ENCODE results near the gene TRMT61A. TPM values are rescaled to one million over a fixed set of nuclear protein-coding genes. Genes with fewer than 3 reads are reported as not detected.
A peak's percentile ranks its signal among the peaks of the same experiment; 100 is the strongest.
"Not testable (repeated sequence)": the region's sequence is repeated elsewhere in the genome, so short reads cannot be mapped to it uniquely, and the experiment has no call there.

The TRMT61A gene
- total RNA-seq, 1 donor from 2014 or later: 4.7 TPM

DNA sequence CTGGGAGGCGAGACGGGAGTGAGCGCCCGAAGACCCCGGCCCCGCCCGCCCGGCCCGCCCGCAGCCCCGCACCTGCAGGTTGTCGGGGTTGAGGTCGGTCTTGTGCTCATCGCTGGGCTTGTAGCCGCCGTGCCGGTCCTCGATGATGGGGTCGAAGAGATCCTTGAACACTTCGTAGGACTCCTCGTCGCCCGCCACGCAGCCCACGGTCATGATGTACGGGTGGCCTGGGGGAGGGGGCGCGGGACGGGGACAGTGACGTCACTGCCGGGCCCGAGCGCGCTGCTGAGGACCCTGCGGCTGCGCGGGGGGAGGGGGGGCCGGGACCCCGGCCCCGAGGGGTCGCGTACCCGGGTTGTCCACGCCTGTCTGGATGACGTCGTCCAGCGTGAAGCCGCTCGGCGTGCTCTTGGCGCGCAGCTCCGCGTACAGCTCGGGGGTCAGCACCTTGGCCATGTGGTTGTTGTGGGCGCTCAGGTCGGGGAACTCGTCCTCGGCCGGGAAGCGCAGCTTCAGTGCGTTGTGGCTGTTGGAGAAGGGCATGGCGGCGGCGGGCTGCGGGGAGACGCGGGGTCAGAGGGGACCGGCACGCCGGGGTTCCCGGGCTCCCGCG is 6.9 kb upstream of the TRMT61A start:
- peak overlapping the region in 2 of 3 donors; percentile 23 to 62 for H3K9ac ChIP-seq (ENCODE audit: low read depth in 1 of 3, low read length in 3 of 3)
- H3K27ac ChIP-seq (ENCODE audit: low read depth, low read length): no peak overlapping the region
- H3K4me1 ChIP-seq (ENCODE audit: control insufficient read depth in 3 of 3, insufficient read depth in 3 of 3, low read length in 3 of 3): peaks cover 23 to 45% (median 42%) of the 10 kb centered on the region in 3 donors

DNA sequence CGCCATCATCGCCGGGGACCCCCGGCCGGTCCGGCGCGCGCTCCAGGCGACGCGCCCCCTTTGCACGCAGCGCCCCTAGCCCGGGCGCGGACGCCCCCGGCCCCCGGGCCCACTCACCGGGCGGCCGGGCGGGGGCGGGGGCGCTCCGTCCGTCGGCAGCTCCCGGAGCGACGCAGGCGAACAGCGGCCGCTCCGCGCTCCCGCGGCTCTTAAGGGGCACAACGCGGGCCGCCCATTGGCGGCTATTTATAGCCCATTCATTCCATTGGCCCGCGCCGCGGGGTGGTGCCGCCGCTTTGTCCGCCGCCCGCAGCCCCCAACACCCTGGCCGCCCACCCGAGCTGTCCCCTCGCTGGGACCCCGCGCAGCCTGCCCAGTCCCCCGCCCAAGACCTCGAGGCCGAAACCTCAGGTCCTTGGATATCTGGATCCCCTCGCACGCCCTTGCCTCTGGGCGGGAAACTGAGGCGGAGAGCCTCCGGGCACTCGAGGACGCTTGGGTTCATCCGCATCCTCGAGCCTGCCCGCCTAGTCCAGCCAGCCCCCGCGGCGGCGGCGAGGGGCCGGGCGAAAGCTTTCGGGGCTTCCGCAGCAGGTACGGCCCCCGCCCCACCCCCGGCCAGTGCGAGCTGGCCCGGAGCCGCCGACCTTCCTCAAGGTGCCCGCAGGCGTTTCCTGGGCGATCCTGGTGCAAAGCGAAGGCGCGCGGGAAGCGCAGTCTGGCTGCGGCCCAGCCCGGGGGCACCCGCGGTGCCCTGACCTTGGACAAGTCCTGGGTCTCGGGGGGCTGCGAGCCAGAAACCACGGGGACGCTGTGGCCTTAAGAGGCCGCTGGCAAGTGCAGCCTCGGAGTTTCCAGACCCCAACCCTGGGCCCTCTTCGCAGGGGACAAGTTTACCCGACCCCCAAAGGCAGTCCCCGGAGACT is 6.1 kb upstream of the TRMT61A start, which contains the start of gene CKB:
Gene CKB, minus strand, starts transcription at position 182 of the 926 bp plus-strand sequence. CDS start 337 bp downstream, outside the sequence.
- Histone ChIP-seq H3K27me3 (ENCODE audit: control insufficient read depth in 3 of 3, insufficient read depth in 3 of 3, low read length in 3 of 3) (peaks cover 2 to 8% (median 4%) of the 10 kb centered on the region in 3 donors), H3K36me3 (ENCODE audit: control insufficient read depth in 3 of 3, insufficient read depth in 3 of 3, low read length in 3 of 3) (no peaks in the 10 kb centered on the region), H3K4me3 (ENCODE audit: low read length in 3 of 3) (peak within 1 kb of the TSS; percentile 62 to 73 (median 65)), H3K27ac (ENCODE audit: low read depth, low read length) (no peak within 1 kb of the TSS), H3K9ac (ENCODE audit: low read depth in 1 of 3, low read length in 3 of 3) (peak within 1 kb of the TSS in 2 of 3 donors; percentile 23 to 62), H3K9me3 (ENCODE audit: control insufficient read depth in 3 of 3, low read length in 3 of 3) (no peaks in the 10 kb centered on the region), H3K4me1 (ENCODE audit: control insufficient read depth in 3 of 3, insufficient read depth in 3 of 3, low read length in 3 of 3) (peaks cover 28 to 50% (median 47%) of the 10 kb centered on the region in 3 donors)

More for the DNA sequence above, 6.9 kb upstream of the TRMT61A start:
- Histone ChIP-seq H3K4me3 (ENCODE audit: low read length in 3 of 3) (peak overlapping the region; percentile 62 to 73 (median 65)), H3K9me3 (ENCODE audit: control insufficient read depth in 3 of 3, low read length in 3 of 3) (no peaks in the 10 kb centered on the region), H3K36me3 (ENCODE audit: control insufficient read depth in 3 of 3, insufficient read depth in 3 of 3, low read length in 3 of 3) (no peaks in the 10 kb centered on the region), H3K27me3 (ENCODE audit: control insufficient read depth in 3 of 3, insufficient read depth in 3 of 3, low read length in 3 of 3) (peaks cover 2 to 8% (median 4%) of the 10 kb centered on the region in 3 donors)

DNA sequence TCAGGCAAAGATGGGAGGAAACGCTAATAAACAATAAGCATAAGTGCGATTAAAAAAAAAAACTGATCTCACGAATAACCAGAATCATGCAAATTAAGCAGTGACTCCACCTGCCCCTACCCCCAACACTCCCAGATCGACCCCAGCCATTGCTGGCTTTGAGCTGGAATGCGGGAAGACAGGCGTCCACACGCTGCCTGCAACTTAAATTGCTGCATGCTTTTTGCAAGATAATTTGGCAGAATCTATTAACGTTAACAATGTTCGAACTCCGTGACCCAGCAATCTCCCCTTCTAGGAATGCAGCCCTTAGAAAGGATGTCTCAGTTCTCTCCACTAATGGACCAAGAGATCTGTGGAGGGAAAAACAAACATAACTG is 5.4 kb upstream of the TRMT61A start:
- Histone ChIP-seq H3K27me3 (ENCODE audit: control insufficient read depth in 3 of 3, insufficient read depth in 3 of 3, low read length in 3 of 3) (peaks cover 2 to 8% (median 4%) of the 10 kb centered on the region in 3 donors), H3K36me3 (ENCODE audit: control insufficient read depth in 3 of 3, insufficient read depth in 3 of 3, low read length in 3 of 3) (no peaks in the 10 kb centered on the region), H3K9ac (ENCODE audit: low read depth in 1 of 3, low read length in 3 of 3) (no peak overlapping the region), H3K9me3 (ENCODE audit: control insufficient read depth in 3 of 3, low read length in 3 of 3) (no peaks in the 10 kb centered on the region), H3K4me3 (ENCODE audit: low read length in 3 of 3) (no peak overlapping the region), H3K27ac (ENCODE audit: low read depth, low read length) (no peak overlapping the region), H3K4me1 (ENCODE audit: control insufficient read depth in 3 of 3, insufficient read depth in 3 of 3, low read length in 3 of 3) (peaks cover 28 to 50% (median 47%) of the 10 kb centered on the region in 3 donors)

DNA sequence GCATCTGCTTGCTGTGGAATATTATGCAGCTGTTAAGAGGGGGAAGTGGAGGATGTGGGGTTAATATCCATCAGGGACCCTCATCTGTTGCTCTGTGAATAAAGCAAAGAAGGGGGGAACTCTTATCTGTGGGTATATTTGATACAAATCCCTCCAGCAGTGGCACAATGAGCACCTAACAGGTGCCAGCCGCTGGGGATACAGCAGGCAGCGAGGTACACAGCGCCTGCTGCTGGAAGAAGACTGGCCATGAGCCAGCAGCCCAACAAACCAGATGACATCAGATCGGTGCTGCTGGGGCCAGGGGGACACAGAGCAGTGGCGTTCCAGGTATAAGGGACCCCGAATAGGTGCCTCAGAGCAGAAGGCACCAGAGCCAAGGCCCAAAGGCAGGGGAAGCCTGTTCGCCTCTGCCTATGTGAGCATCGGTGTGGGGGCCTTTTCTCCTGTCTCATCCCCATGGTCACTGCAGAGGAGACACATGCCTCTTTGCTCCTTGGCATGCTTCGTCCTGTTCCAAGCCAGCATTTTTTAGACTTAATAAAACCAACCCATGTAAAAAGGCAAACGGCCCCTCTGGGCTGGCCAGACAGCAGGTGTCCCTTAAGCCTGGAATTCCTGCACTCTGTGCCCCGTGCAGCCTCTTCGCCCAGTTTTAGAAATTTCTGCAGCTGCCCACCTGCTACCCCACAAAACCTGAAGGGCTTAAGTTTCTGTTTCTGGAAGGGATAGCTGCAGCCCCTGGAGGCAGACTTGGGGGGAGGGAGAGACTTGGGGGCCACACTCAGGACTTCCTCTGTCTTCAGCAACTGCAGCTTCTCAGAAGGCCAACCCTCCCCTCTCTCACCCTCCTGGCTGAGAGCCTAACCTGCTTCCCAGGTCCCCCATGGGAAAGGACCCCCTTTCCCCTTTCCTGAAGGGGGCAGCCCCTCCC is 4.7 kb upstream of the TRMT61A start:
- H3K36me3 ChIP-seq (ENCODE audit: control insufficient read depth in 3 of 3, insufficient read depth in 3 of 3, low read length in 3 of 3): no peaks in the 10 kb centered on the region
- peak overlapping the region in 2 of 3 donors; percentile 10 to 25 for H3K9ac ChIP-seq (ENCODE audit: low read depth in 1 of 3, low read length in 3 of 3)
- no peak overlapping the region for H3K4me3 ChIP-seq (ENCODE audit: low read length in 3 of 3)
- no peaks in the 10 kb centered on the region for H3K9me3 ChIP-seq (ENCODE audit: control insufficient read depth in 3 of 3, low read length in 3 of 3)
- H3K4me1 ChIP-seq (ENCODE audit: control insufficient read depth in 3 of 3, insufficient read depth in 3 of 3, low read length in 3 of 3): peaks cover 24 to 44% (median 44%) of the 10 kb centered on the region in 3 donors
- H3K27ac ChIP-seq (ENCODE audit: low read depth, low read length): no peak overlapping the region
- peaks cover 2 to 8% (median 4%) of the 10 kb centered on the region in 3 donors for H3K27me3 ChIP-seq (ENCODE audit: control insufficient read depth in 3 of 3, insufficient read depth in 3 of 3, low read length in 3 of 3)

DNA sequence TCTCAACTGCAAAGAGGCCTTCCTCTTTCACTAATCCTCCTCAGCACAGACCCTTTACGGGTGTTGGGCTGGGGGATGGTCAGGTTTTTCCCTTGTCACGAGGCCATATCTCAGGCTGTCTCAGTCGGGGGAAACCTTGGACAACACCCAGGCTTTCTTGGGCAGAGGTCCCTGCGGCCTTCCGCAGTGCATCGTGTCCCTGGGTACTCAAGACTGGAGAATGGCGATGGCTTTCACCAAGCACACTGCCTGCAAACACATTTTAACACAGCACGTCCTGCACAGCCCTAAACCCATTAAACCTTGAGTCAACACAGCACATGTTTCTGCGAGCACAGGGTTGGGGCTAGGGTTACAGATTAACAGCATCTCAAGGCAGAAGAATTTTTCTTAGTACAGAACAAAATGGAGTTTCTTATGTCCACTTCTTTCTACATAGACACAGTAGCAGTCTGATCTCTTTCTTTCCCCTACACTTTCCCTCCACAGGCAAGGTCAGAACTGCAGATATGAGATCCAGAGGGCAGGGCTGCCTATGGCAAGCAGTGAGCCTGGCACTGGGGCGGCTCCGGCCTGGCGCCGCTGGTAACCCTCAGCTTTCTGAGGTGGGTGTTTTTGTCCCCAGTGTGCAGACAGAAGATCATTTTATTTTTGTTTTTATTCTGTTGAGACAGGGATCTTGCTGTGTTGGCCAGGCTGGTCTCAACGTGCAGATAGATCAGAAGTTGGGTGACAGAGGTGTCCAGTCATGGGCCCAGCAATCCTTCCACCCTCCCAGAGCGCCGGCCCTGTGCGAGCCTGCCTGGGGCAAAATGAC is 3.4 kb upstream of the TRMT61A start:
- H3K4me1 ChIP-seq (ENCODE audit: control insufficient read depth in 3 of 3, insufficient read depth in 3 of 3, low read length in 3 of 3): peaks cover 32 to 46% (median 44%) of the 10 kb centered on the region in 3 donors
- H3K27me3 ChIP-seq (ENCODE audit: control insufficient read depth in 3 of 3, insufficient read depth in 3 of 3, low read length in 3 of 3); H3K36me3 ChIP-seq (ENCODE audit: control insufficient read depth in 3 of 3, insufficient read depth in 3 of 3, low read length in 3 of 3); H3K9me3 ChIP-seq (ENCODE audit: control insufficient read depth in 3 of 3, low read length in 3 of 3); H3K27ac ChIP-seq (ENCODE audit: low read depth, low read length); H3K4me3 ChIP-seq (ENCODE audit: low read length in 3 of 3); H3K9ac ChIP-seq (ENCODE audit: low read depth in 1 of 3, low read length in 3 of 3): not testable (repeated sequence)

DNA sequence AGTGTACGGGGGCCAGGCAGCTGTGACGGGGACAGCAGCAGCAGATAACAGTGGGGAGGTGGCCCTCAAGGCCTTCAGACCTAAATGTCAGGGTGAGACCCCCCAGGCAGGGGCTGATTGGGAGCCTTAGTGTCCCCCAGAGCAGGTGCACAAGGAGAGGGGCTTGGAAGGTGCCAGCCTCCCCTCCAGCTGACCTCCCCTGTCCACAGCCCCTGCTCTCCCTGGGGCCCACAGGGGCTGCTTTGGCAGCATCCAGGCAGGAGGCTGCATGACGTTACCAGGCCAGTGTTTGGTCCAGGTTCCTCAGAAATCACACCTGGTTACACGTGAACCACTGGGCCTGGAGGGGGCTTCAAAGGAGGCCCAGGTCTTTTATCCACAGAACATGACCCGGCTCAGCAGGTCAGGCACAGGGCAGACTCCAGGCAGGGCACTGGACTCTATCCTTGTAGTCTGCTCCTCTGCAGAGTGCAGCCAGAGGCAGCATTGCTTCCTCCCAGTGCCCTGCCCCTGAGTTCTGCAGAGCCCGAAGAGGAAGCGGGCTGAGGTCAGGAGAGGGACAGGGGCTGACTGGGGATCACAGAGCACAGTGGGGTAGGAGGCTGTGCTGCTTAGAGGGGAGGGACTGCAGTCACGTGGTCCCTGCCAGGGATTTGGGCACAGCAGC is 2.6 kb upstream of the TRMT61A start:
- Histone ChIP-seq H3K4me1 (ENCODE audit: control insufficient read depth in 3 of 3, insufficient read depth in 3 of 3, low read length in 3 of 3) (peaks cover 35 to 46% (median 44%) of the 10 kb centered on the region in 3 donors), H3K9me3 (ENCODE audit: control insufficient read depth in 3 of 3, low read length in 3 of 3) (no peaks in the 10 kb centered on the region), H3K4me3 (ENCODE audit: low read length in 3 of 3) (no peak overlapping the region), H3K9ac (ENCODE audit: low read depth in 1 of 3, low read length in 3 of 3) (no peak overlapping the region), H3K27ac (ENCODE audit: low read depth, low read length) (no peak overlapping the region), H3K36me3 (ENCODE audit: control insufficient read depth in 3 of 3, insufficient read depth in 3 of 3, low read length in 3 of 3) (peaks cover 0 to 11% (median 8%) of the 10 kb centered on the region in 3 donors), H3K27me3 (ENCODE audit: control insufficient read depth in 3 of 3, insufficient read depth in 3 of 3, low read length in 3 of 3) (peaks cover 2 to 8% (median 4%) of the 10 kb centered on the region in 3 donors)

DNA sequence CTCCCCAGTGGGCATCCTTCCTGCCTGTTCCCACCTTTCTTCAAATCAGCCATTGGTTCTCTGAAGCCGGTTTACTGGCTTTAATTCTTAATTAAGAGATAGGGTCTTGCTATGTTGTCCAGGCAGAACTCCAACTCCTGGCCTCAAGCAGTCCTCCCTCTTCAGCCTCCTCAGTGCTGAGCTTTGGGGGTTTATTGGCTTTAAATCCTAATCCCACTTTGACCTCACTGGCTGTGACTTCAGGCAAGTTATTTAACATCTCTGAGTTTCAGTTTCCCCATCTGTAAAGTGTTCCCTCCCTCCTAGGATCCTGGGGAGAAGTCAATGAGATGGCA is 2.1 kb upstream of the TRMT61A start:
- Histone ChIP-seq H3K27me3 (ENCODE audit: control insufficient read depth in 3 of 3, insufficient read depth in 3 of 3, low read length in 3 of 3) (peaks cover 2 to 8% (median 4%) of the 10 kb centered on the region in 3 donors), H3K4me1 (ENCODE audit: control insufficient read depth in 3 of 3, insufficient read depth in 3 of 3, low read length in 3 of 3) (peaks cover 35 to 48% (median 45%) of the 10 kb centered on the region in 3 donors), H3K4me3 (ENCODE audit: low read length in 3 of 3) (no peak overlapping the region), H3K9ac (ENCODE audit: low read depth in 1 of 3, low read length in 3 of 3) (no peak overlapping the region), H3K36me3 (ENCODE audit: control insufficient read depth in 3 of 3, insufficient read depth in 3 of 3, low read length in 3 of 3) (peaks cover 2 to 11% (median 8%) of the 10 kb centered on the region in 3 donors), H3K27ac (ENCODE audit: low read depth, low read length) (no peak overlapping the region), H3K9me3 (ENCODE audit: control insufficient read depth in 3 of 3, low read length in 3 of 3) (no peaks in the 10 kb centered on the region)

DNA sequence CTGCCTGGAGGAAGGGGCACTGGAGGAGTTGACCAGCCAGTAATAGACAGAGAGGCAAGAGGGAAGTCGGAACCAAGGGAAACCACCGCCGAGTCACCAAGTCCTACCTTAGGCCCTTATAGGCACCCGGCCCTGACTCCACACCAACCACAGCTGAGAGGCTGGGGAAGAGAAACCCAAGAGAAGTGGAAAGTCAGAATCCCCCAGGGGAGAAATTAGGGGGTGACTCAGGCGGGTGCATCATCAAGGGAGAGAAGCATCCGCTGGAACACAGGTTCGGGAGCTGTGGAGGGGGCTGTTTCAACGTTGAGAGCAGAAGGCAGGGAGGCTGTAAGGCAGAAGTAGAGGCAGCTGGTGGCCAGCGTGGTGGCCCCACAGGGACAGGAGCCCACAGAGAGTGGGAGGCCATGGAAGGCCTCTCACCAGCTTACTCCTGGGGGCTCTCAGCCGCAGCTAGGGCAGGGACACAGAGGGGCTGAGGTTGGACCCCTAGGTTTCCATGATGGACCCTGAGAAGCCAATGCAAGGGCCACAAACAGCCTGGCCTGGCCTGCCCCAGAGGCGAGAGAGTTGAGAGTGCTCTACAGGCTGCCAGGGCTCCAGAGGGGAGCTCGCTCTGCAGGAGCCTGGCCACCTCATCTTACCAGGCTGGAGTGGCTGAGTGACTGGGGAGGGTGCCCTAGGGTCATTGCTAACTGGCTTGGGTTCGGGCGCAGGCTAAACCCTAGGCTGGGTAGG is 1.4 kb upstream of the TRMT61A start:
- Histone ChIP-seq H3K27ac (ENCODE audit: low read depth, low read length) (peak overlapping the region; percentile 92), H3K9ac (ENCODE audit: low read depth in 1 of 3, low read length in 3 of 3) (peak overlapping the region; percentile 83 to 89 (median 86)), H3K4me1 (ENCODE audit: control insufficient read depth in 3 of 3, insufficient read depth in 3 of 3, low read length in 3 of 3) (peaks cover 35 to 45% (median 42%) of the 10 kb centered on the region in 3 donors), H3K36me3 (ENCODE audit: control insufficient read depth in 3 of 3, insufficient read depth in 3 of 3, low read length in 3 of 3) (peaks cover 4 to 18% (median 13%) of the 10 kb centered on the region in 3 donors), H3K9me3 (ENCODE audit: control insufficient read depth in 3 of 3, low read length in 3 of 3) (no peaks in the 10 kb centered on the region), H3K4me3 (ENCODE audit: low read length in 3 of 3) (peak overlapping the region; percentile 75 to 93 (median 83)), H3K27me3 (ENCODE audit: control insufficient read depth in 3 of 3, insufficient read depth in 3 of 3, low read length in 3 of 3) (peaks cover 0 to 4% (median 0%) of the 10 kb centered on the region in 3 donors)
